Measurements from ENCODE around the gene RNF141. TPM values are rescaled to one million over a fixed set of nuclear protein-coding genes. Genes with fewer than 3 reads are reported as not detected.

The RNF141 gene
- total RNA-seq, 1 donor from 2014 or later = 31.2 TPM

GRCh38 chr11:10575346-10576034 is 34.5 kb upstream of the RNF141 start:
- no peak for FAIRE-seq
- no peak overlapping the region for H3K9ac ChIP-seq (ENCODE audit: low read length)

GRCh38 chr11:10573556-10573955 is 32.6 kb upstream of the RNF141 start:
- Mint-ChIP-seq H3K27me3 (ENCODE audit: low read depth, unreplicated experiment) (no peaks in the 10 kb centered on the region), H3K27ac (ENCODE audit: unreplicated experiment) (no peak overlapping the region), H3K36me3 (ENCODE audit: low read depth, unreplicated experiment) (no peaks in the 10 kb centered on the region), H3K9me3 (ENCODE audit: unreplicated experiment) (peaks cover 2% of the 10 kb centered on the region), H3K4me3 (ENCODE audit: unreplicated experiment) (no peak overlapping the region), H3K4me1 (ENCODE audit: low read depth, unreplicated experiment) (peaks cover 15% of the 10 kb centered on the region)
- TF ChIP-seq CTCF (IDR thresholded peaks at IDR 0.05; ENCODE audit: insufficient read depth, low read depth, low read length) (no peak), EZH2 (IDR thresholded peaks at IDR 0.05; ENCODE audit: insufficient read depth, low read length) (no peak)
- FAIRE-seq = no peak
- Histone ChIP-seq H3K79me2 (ENCODE audit: insufficient read depth, low read length) (no peaks in the 10 kb centered on the region), H4K20me1 (ENCODE audit: insufficient read depth, low read length) (no peaks in the 10 kb centered on the region), H3K4me1 (ENCODE audit: insufficient read depth, low read length) (peaks cover 8% of the 10 kb centered on the region), H3K27ac (ENCODE audit: low read depth, low read length) (no peak overlapping the region), H3K4me3 (ENCODE audit: insufficient read depth, low read depth, low read length) (no peak overlapping the region), H2AFZ (ENCODE audit: low read depth, low read length) (no peak overlapping the region), H3K4me2 (ENCODE audit: low read length) (no peak overlapping the region), H3K9ac (ENCODE audit: low read length) (no peak overlapping the region), H3K27me3 (ENCODE audit: insufficient read depth, low read length) (no peaks in the 10 kb centered on the region), H3K36me3 (ENCODE audit: insufficient read depth, low read length) (no peaks in the 10 kb centered on the region), H3K9me3 (ENCODE audit: insufficient read depth, low read depth, low read length) (no peaks in the 10 kb centered on the region)
- no peak for DNase-seq (ENCODE audit: low read depth)

More at GRCh38 chr11:10575346-10576034, 34.5 kb upstream of the RNF141 start:
- Histone ChIP-seq H3K27me3 (ENCODE audit: insufficient read depth, low read length) (no peaks in the 10 kb centered on the region), H2AFZ (ENCODE audit: low read depth, low read length) (no peak overlapping the region), H3K4me1 (ENCODE audit: insufficient read depth, low read length) (no peaks in the 10 kb centered on the region), H3K4me3 (ENCODE audit: insufficient read depth, low read depth, low read length) (no peak overlapping the region), H3K36me3 (ENCODE audit: insufficient read depth, low read length) (no peaks in the 10 kb centered on the region), H4K20me1 (ENCODE audit: insufficient read depth, low read length) (no peaks in the 10 kb centered on the region), H3K9me3 (ENCODE audit: insufficient read depth, low read depth, low read length) (no peaks in the 10 kb centered on the region), H3K4me2 (ENCODE audit: low read length) (no peak overlapping the region), H3K79me2 (ENCODE audit: insufficient read depth, low read length) (no peaks in the 10 kb centered on the region), H3K27ac (ENCODE audit: low read depth, low read length) (no peak overlapping the region)
- no peak for DNase-seq (ENCODE audit: low read depth)
- Mint-ChIP-seq H3K4me3 (ENCODE audit: unreplicated experiment) (no peak overlapping the region), H3K27ac (ENCODE audit: unreplicated experiment) (no peak overlapping the region), H3K4me1 (ENCODE audit: low read depth, unreplicated experiment) (peaks cover 12% of the 10 kb centered on the region), H3K36me3 (ENCODE audit: low read depth, unreplicated experiment) (peaks cover 6% of the 10 kb centered on the region), H3K9me3 (ENCODE audit: unreplicated experiment) (peaks cover 2% of the 10 kb centered on the region), H3K27me3 (ENCODE audit: low read depth, unreplicated experiment) (peaks cover 3% of the 10 kb centered on the region)
- TF ChIP-seq EZH2 (IDR thresholded peaks at IDR 0.05; ENCODE audit: insufficient read depth, low read length) (no peak), CTCF (IDR thresholded peaks at IDR 0.05; ENCODE audit: insufficient read depth, low read depth, low read length) (no peak)

- H3K27me3 ChIP-seq (ENCODE audit: insufficient read depth, low read length) = no peaks in the 10 kb centered on the region
- no peaks in the 10 kb centered on the region for H4K20me1 ChIP-seq (ENCODE audit: insufficient read depth, low read length)
- DNase-seq (ENCODE audit: low read depth) (no peak), FAIRE-seq (no peak)
- peaks cover 2% of the 10 kb centered on the region for H3K9me3 Mint-ChIP-seq (ENCODE audit: unreplicated experiment)
- no peaks in the 10 kb centered on the region for H3K36me3 ChIP-seq (ENCODE audit: insufficient read depth, low read length)
- peaks cover 15% of the 10 kb centered on the region for H3K4me1 Mint-ChIP-seq (ENCODE audit: low read depth, unreplicated experiment)
- H3K4me3 Mint-ChIP-seq (ENCODE audit: unreplicated experiment) = no peak overlapping the region
- peaks cover 8% of the 10 kb centered on the region for H3K4me1 ChIP-seq (ENCODE audit: insufficient read depth, low read length)
- no peak overlapping the region for H3K27ac ChIP-seq (ENCODE audit: low read depth, low read length)
- TF ChIP-seq EZH2 (IDR thresholded peaks at IDR 0.05; ENCODE audit: insufficient read depth, low read length) (no peak), CTCF (IDR thresholded peaks at IDR 0.05; ENCODE audit: insufficient read depth, low read depth, low read length) (no peak)
- no peaks in the 10 kb centered on the region for H3K27me3 Mint-ChIP-seq (ENCODE audit: low read depth, unreplicated experiment)
- H3K4me3 ChIP-seq (ENCODE audit: insufficient read depth, low read depth, low read length) = no peak overlapping the region
- no peaks in the 10 kb centered on the region for H3K79me2 ChIP-seq (ENCODE audit: insufficient read depth, low read length)
- H3K36me3 Mint-ChIP-seq (ENCODE audit: low read depth, unreplicated experiment) = no peaks in the 10 kb centered on the region
- H3K4me2 ChIP-seq (ENCODE audit: low read length) = no peak overlapping the region
- no peak overlapping the region for H2AFZ ChIP-seq (ENCODE audit: low read depth, low read length)
- H3K9ac ChIP-seq (ENCODE audit: low read length) = no peak overlapping the region
- no peaks in the 10 kb centered on the region for H3K9me3 ChIP-seq (ENCODE audit: insufficient read depth, low read depth, low read length)
- no peak overlapping the region for H3K27ac Mint-ChIP-seq (ENCODE audit: unreplicated experiment)
Observed at GRCh38 chr11:10573028-10573427, 32.0 kb upstream of the RNF141 start.
